ENCODE results near the gene ACAA1. TPM values are rescaled to one million over a fixed set of nuclear protein-coding genes. Genes with fewer than 3 reads are reported as not detected.

Gene ACAA1
- total and polyA plus RNA-seq, 10 of the 15 experiments (the other 5 are each of a cell fraction or from before 2014, with no cell fraction given): 5.7 to 85.4 (median 60.6) TPM

DNA sequence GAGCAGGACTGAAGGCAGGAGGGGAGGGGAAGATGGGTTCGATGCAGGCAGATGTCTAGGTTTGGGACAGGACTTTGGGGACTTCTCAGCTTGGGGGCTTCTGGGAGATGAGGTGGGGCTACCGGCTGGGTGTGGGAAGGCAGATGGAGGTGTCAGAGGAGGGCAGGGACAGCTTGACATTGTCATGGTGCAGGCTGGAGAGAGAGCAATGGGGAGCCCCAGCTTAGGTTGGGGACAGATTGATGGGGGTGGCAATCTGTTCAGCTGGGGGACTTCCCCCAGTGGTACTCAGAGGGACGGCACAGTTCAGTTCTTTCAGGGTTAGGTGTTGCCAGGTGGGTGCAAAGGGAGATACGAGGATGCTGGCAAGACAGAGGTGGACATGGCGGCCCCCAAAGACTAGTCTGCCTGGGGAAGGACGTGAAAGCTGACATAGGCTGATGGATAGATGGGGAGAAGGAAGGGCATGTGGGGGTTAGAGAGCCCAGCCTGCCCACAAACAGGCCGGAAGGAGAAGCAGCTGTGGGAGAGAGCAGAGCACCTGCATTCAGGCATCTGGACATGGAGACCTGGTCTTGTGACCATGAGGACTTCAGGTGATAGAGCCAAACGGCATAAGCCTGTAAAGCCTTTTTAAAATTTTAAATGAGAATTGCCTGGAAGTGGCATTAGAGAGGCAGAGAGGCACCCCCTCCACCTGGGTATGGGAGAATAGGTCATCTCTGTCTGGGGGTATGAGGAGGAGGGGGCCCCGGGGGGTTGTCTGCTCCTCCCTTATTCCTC, 21.1 kb downstream of the ACAA1 start:
- Histone ChIP-seq H3K36me3 (ENCODE audit: control insufficient read depth in 2 of 2, insufficient read depth in 2 of 2, low read length in 1 of 2) (no peaks in the 10 kb centered on the region; a peak in 3 of 4 replicates), H2AFZ (ENCODE audit: control insufficient read depth, low read depth, low read length) (no peak overlapping the region), H3K27ac (ENCODE audit: control insufficient read depth, insufficient read depth) (no peak overlapping the region), H3K4me1 (ENCODE audit: control insufficient read depth, insufficient read depth, low read length) (peaks cover 6% of the 10 kb centered on the region; the same call in 1 of the 2 replicates), H4K20me1 (ENCODE audit: control insufficient read depth, insufficient read depth) (no peaks in the 10 kb centered on the region), H3K9me3 (replicated peaks; ENCODE audit: control insufficient read depth, insufficient read depth, low read length) (no peaks in the 10 kb centered on the region), H3K4me3 (no peak overlapping the region), H3K27me3 (replicated peaks in 1 of 2; ENCODE audit: control insufficient read depth in 2 of 2, insufficient read depth in 2 of 2, low read length in 1 of 2) (no peaks in the 10 kb centered on the region; a peak in 1 of 4 replicates), H3K4me2 (ENCODE audit: control insufficient read depth, insufficient read depth) (no peak overlapping the region), H3K9ac (ENCODE audit: control insufficient read depth, insufficient read depth, low read length) (no peak overlapping the region), H3K79me2 (ENCODE audit: control insufficient read depth, insufficient read depth, low read length) (no peaks in the 10 kb centered on the region)
- 17% methylated on average over 9 of the region's 9 CpGs for WGBS (ENCODE audit: insufficient coverage, insufficient replicate concordance, low lambda C conversion rate, missing lambda C conversion rate)
- FAIRE-seq (no peak), ATAC-seq (peak; percentile 31), DNase-seq (ENCODE audit: low read depth, low spot score) (no peak)
- ChIA-PET RAD21 (ENCODE audit: unreplicated experiment) (interaction anchor here (0.8 to 1.3 kb wide), 2 partner anchors 182 to 230 kb away, joined by 3 to 4 read pairs; partner anchors contain the start of gene XYLB), CTCF (interaction anchor here (0.6 to 5.7 kb wide), 6 partner anchors 18 to 228 kb away, joined by 3 to 42 read pairs (median 3); partner anchors contain the start of genes ACAA1 and SLC22A14), POLR2A (no interaction called here), SMC1A (ENCODE audit: uncharacterized antibody, unreplicated experiment) (interaction anchor here (4.0 kb wide), 1 partner anchor 182 kb away, joined by 20 read pairs; no protein-coding TSS in a partner anchor)
- intact Hi-C loops (cut with micrococcal nuclease; ENCODE audit: unreplicated experiment): loop anchor here (5.0 kb wide), 4 partner anchors 121 to 231 kb away; partner anchors contain the start of genes SLC22A14 and XYLB
- in situ Hi-C loops (cut with MboI): loop anchor here (5.0 kb wide), 1 partner anchor 366 kb away; no protein-coding TSS in a partner anchor
- BruUV-seq (replicated peaks): no TSS peak
- no peak for TF ChIP-seq YY1 (IDR thresholded peaks at IDR 0.05; ENCODE audit: low read depth, low read length)

DNA sequence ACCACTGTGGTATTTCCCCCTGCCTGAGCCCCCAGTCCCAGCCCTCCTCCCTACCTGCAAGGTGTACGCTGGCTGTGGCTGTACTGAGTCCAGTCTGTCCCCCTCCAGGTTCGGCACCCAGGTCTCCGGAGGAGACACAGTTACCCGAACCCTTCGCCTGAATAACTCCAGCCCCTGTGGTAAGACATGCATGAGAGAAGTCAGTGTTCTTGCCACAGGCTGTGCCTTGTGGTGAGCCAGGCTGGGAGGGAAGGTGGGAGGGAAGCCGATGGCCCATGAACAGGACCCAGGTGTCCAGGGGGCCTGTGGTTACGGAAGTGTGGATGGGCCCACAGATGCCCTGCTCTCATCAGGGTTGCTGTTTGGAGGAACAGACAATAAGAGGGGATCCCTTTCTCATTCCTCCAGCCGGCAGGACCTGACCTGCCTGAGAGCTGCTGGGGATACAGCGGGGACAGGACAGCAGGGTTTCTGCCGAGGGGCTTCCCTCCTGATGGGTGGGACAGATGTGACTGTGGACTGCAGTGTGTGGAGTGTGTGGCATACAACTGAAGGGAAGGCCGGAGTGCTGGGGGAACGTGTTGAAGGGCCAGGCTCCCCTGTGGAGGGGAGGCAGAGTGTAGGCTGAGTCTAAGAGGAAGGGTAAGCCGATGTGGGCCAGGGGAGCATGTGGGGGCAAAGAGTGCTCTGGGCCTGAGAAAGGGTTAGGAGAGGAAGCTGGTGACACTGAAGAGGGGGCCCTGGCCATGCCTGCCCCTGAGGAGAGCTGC, 21.9 kb downstream of the ACAA1 start:
- intact Hi-C loops (cut with micrococcal nuclease; ENCODE audit: unreplicated experiment): loop anchor here (5.0 kb wide), 4 partner anchors 122 to 232 kb away; partner anchors contain the start of genes SLC22A14 and XYLB
- no peak overlapping the region for H3K27ac ChIP-seq (ENCODE audit: control insufficient read depth, insufficient read depth)
- ChIA-PET SMC1A (ENCODE audit: uncharacterized antibody, unreplicated experiment) (interaction anchor here (4.0 kb wide), 1 partner anchor 183 kb away, joined by 20 read pairs; no protein-coding TSS in a partner anchor), CTCF (interaction anchor here (0.7 to 5.7 kb wide), 2 partner anchors 95 to 183 kb away, joined by 3 to 42 read pairs; no protein-coding TSS in a partner anchor), RAD21 (ENCODE audit: unreplicated experiment) (no interaction called here), POLR2A (interaction anchor here (0.8 kb wide), 1 partner anchor 22 kb away, joined by 3 read pairs; the partner anchor contains the start of gene ACAA1)
- peaks cover 6% of the 10 kb centered on the region; the same call in 1 of the 2 replicates for H3K4me1 ChIP-seq (ENCODE audit: control insufficient read depth, insufficient read depth, low read length)
- in situ Hi-C loops (cut with MboI): loop anchor here (5.0 kb wide), 1 partner anchor 367 kb away; no protein-coding TSS in a partner anchor
- no peaks in the 10 kb centered on the region; a peak in 1 of 4 replicates for H3K36me3 ChIP-seq (ENCODE audit: control insufficient read depth in 2 of 2, insufficient read depth in 2 of 2, low read length in 1 of 2)
- no peaks in the 10 kb centered on the region for H4K20me1 ChIP-seq (ENCODE audit: control insufficient read depth, insufficient read depth)
- H3K9ac ChIP-seq (ENCODE audit: control insufficient read depth, insufficient read depth, low read length): no peak overlapping the region
- H3K27me3 ChIP-seq (replicated peaks in 1 of 2; ENCODE audit: control insufficient read depth in 2 of 2, insufficient read depth in 2 of 2, low read length in 1 of 2): no peaks in the 10 kb centered on the region; a peak in 1 of 4 replicates
- DNase-seq (ENCODE audit: low read depth, low spot score) (no peak), ATAC-seq (peak; percentile 3; the same call in 2 of the 3 replicates), FAIRE-seq (no peak)
- WGBS (ENCODE audit: insufficient coverage, insufficient replicate concordance, low lambda C conversion rate, missing lambda C conversion rate): 22% methylated on average over 13 of the region's 13 CpGs
- H3K4me3 ChIP-seq: no peak overlapping the region
- no TSS peak for BruUV-seq (replicated peaks)
- H3K9me3 ChIP-seq (replicated peaks; ENCODE audit: control insufficient read depth, insufficient read depth, low read length): no peaks in the 10 kb centered on the region
- no peaks in the 10 kb centered on the region for H3K79me2 ChIP-seq (ENCODE audit: control insufficient read depth, insufficient read depth, low read length)
- no peak overlapping the region for H3K4me2 ChIP-seq (ENCODE audit: control insufficient read depth, insufficient read depth)
- no peak overlapping the region for H2AFZ ChIP-seq (ENCODE audit: control insufficient read depth, low read depth, low read length)
- TF ChIP-seq POLR2A (IDR thresholded peaks at IDR 0.05; ENCODE audit: low read depth, low read length) (peak; percentile 25; the same call in 1 of the 2 replicates), RUNX3 (IDR thresholded peaks at IDR 0.05; ENCODE audit: low read length) (peak; percentile 64), RAD21 (IDR thresholded peaks at IDR 0.05; ENCODE audit: insufficient read depth, low read depth, low read length) (no peak), POU2F2 (IDR thresholded peaks at IDR 0.05; ENCODE audit: borderline replicate concordance, low read depth, low read length) (no peak), POLR2AphosphoS5 (IDR thresholded peaks at IDR 0.05; ENCODE audit: low read length) (no peak), PAX5 (IDR thresholded peaks at IDR 0.05; ENCODE audit: borderline replicate concordance, low read depth, low read length) (0 out of 2 replicates have a peak, but pooled peaks have one; percentile 42)
- TF ChIP-seq, protein P1, sequence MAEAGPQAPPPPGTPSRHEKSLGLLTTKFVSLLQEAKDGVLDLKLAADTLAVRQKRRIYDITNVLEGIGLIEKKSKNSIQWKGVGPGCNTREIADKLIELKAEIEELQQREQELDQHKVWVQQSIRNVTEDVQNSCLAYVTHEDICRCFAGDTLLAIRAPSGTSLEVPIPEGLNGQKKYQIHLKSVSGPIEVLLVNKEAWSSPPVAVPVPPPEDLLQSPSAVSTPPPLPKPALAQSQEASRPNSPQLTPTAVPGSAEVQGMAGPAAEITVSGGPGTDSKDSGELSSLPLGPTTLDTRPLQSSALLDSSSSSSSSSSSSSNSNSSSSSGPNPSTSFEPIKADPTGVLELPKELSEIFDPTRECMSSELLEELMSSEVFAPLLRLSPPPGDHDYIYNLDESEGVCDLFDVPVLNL (IDR thresholded peaks at IDR 0.05; ENCODE audit: low read depth, low read length): no peak
- TF ChIP-seq, protein P2, sequence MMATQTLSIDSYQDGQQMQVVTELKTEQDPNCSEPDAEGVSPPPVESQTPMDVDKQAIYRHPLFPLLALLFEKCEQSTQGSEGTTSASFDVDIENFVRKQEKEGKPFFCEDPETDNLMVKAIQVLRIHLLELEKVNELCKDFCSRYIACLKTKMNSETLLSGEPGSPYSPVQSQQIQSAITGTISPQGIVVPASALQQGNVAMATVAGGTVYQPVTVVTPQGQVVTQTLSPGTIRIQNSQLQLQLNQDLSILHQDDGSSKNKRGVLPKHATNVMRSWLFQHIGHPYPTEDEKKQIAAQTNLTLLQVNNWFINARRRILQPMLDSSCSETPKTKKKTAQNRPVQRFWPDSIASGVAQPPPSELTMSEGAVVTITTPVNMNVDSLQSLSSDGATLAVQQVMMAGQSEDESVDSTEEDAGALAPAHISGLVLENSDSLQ (IDR thresholded peaks at IDR 0.05): no peak
- TF ChIP-seq, protein P3, sequence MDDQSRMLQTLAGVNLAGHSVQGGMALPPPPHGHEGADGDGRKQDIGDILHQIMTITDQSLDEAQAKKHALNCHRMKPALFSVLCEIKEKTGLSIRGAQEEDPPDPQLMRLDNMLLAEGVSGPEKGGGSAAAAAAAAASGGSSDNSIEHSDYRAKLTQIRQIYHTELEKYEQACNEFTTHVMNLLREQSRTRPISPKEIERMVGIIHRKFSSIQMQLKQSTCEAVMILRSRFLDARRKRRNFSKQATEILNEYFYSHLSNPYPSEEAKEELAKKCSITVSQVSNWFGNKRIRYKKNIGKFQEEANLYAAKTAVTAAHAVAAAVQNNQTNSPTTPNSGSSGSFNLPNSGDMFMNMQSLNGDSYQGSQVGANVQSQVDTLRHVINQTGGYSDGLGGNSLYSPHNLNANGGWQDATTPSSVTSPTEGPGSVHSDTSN (IDR thresholded peaks at IDR 0.05; ENCODE audit: insufficient replicate concordance, low read depth, low read length): no peak

Measured in GM12878 (cell line).